ENCODE results near the gene GAR1.

DNA sequence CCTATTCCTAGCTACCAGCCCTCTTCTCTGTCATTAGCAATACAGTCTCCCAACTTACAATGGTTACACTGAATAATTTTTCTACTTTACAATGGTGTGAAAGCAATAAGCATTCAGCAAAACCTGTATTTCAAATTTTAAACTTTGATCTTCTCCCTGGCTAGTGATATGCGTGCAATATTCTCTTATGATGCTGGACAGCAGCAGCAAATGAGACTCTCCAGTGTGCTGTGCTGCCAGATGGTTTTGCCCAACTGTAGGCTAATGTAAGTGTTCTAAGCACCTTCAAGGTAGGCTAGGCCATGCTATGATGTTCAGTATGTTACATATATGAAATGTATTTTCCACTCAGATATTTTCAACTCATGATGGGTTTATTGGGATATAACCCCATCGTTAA is 5.9 kb upstream of the GAR1 start:
- TF ChIP-seq CTCF (IDR thresholded peaks at IDR 0.05; ENCODE audit: low read depth, low read length) (no peak), POLR2A (IDR thresholded peaks at IDR 0.05; ENCODE audit: extremely low read depth, insufficient read length) (no peak), MAX (IDR thresholded peaks at IDR 0.05; ENCODE audit: low read depth, low read length) (no peak)

Measured in NB4 (cell line).